ENCODE measurements around the gene NR1I2.

GRCh38 chr3:119800844-119801243, 18.9 kb downstream of the NR1I2 start:
- TF ChIP-seq CTCF (IDR thresholded peaks at IDR 0.05; ENCODE audit: insufficient read depth, low read length) (no peak), POLR2AphosphoS5 (IDR thresholded peaks at IDR 0.05; ENCODE audit: low read depth) (no peak), GABPA (IDR thresholded peaks at IDR 0.05; ENCODE audit: low read depth) (no peak), REST (IDR thresholded peaks at IDR 0.05; ENCODE audit: insufficient replicate concordance, low read depth) (no peak)
